Measurements from ENCODE around the gene NEK1.

The NEK1 gene

DNA sequence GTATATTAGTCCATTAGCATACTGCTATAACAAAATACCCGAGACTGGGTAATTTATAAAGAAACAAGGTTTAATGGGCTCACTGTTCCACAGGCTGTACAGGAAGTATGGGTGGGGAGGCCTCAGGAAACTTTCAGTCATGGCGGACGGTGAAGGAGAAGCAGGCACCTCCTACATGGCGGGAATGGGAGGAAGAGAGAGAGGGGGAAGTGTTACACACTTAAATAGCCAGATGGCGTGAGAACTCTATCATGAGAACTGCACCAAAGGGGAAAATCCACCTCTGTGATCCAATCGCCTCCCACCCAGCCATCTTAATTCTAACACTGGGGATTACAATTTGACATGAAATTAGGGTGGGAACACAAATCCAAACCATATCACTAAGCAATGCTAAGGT is 242.7 kb downstream of the NEK1 start:
- peak; percentile 17 for FAIRE-seq
- no peak for TF ChIP-seq POLR2A (IDR thresholded peaks at IDR 0.05; ENCODE audit: low read depth, low read length)
- TF ChIP-seq POLR2AphosphoS5 (IDR thresholded peaks at IDR 0.05; ENCODE audit: low read depth, low read length), result no peak
- TF ChIP-seq TAF1 (IDR thresholded peaks at IDR 0.05; ENCODE audit: borderline replicate concordance, low read depth, low read length), result no peak
- DNase-seq (ENCODE audit: insufficient read length), result no peak

- TF ChIP-seq POLR2AphosphoS5 (IDR thresholded peaks at IDR 0.05; ENCODE audit: low read depth, low read length) (no peak), TAF1 (IDR thresholded peaks at IDR 0.05; ENCODE audit: borderline replicate concordance, low read depth, low read length) (no peak), POLR2A (IDR thresholded peaks at IDR 0.05; ENCODE audit: low read depth, low read length) (no peak)
- no peak for DNase-seq (ENCODE audit: insufficient read length)
- no peak for FAIRE-seq
These were observed 244.6 kb downstream of the NEK1 start for GRCh38 chr4:169367826-169368225.

DNA sequence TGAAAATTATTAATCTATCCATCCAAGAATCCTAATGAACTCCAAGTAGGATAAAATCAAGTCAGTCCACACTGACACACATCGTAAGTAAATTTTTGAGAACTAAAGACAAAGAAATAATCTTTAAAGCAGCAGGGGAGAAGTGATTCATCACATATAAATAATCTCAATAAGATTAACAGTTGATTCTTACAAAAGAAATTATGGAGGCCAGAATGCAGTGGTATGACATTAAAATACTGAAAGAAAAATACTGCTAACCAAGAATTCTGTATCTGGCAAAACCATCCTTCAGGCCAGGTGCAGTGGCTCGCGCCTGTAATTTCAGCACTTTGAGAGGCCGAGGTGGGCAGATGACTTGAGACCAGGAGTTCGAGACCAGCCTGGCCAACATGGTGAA is 245.6 kb downstream of the NEK1 start:
- TF ChIP-seq TAF1 (IDR thresholded peaks at IDR 0.05; ENCODE audit: borderline replicate concordance, low read depth, low read length) (no peak), POLR2A (IDR thresholded peaks at IDR 0.05; ENCODE audit: low read depth, low read length) (no peak), POLR2AphosphoS5 (IDR thresholded peaks at IDR 0.05; ENCODE audit: low read depth, low read length) (no peak)
- FAIRE-seq, result no peak
- DNase-seq (ENCODE audit: insufficient read length), result no peak

GRCh38 chr4:169362607-169363006 is 249.8 kb downstream of the NEK1 start:
- no peak for DNase-seq (ENCODE audit: insufficient read length)

GRCh38 chr4:169361756-169362155 is 250.6 kb downstream of the NEK1 start:
- FAIRE-seq (peak; percentile 27), DNase-seq (ENCODE audit: insufficient read length) (no peak)
- TF ChIP-seq POLR2A (IDR thresholded peaks at IDR 0.05; ENCODE audit: low read depth, low read length) (no peak), TAF1 (IDR thresholded peaks at IDR 0.05; ENCODE audit: borderline replicate concordance, low read depth, low read length) (no peak), POLR2AphosphoS5 (IDR thresholded peaks at IDR 0.05; ENCODE audit: low read depth, low read length) (no peak)

More at GRCh38 chr4:169362607-169363006, 249.8 kb downstream of the NEK1 start:
- TF ChIP-seq POLR2A (IDR thresholded peaks at IDR 0.05; ENCODE audit: low read depth, low read length) (no peak), TAF1 (IDR thresholded peaks at IDR 0.05; ENCODE audit: borderline replicate concordance, low read depth, low read length) (no peak), POLR2AphosphoS5 (IDR thresholded peaks at IDR 0.05; ENCODE audit: low read depth, low read length) (no peak)
- no peak for FAIRE-seq

DNA sequence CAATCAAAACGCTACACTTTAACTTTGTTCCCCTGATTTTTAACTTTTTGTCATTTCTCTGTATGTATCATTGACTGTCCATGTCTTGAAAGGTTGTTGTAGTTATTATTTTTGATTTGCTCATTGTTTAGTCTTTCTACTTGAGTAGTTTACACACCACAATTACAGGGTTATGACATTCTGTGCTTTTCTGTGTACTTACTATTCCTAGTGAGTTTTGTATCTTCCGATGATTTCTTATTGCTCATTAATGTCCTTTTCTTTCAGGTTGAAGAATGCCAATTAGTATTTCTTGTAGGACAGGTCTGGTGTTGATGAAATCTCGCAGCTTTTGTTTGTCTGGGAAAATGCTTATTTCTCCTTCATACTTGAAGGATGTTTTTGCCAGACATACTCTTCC is 252.4 kb downstream of the NEK1 start:
- FAIRE-seq (peak; percentile 82), DNase-seq (ENCODE audit: insufficient read length) (no peak)

DNA sequence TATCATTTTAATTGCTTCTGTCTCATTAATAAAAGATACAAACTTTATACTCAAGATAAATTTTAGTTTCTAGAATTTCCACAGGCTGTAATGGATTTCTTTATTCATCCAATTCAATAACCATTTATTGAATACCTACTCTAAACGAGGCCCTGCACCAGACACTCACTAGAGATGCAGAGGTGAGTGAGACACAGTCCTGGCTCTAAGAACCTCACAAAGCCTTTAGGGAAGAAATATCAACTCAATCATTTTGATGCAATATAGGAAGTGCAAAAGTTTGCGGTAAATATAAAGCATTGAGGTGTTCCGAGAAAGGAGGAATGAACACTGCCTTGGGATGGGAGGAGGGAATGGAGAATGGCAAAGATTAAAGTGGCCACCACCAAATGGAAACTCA is 260.0 kb downstream of the NEK1 start:
- DNase-seq (ENCODE audit: insufficient read length), result no peak
- no peak for FAIRE-seq
- no peak for TF ChIP-seq POLR2A (IDR thresholded peaks at IDR 0.05; ENCODE audit: low read depth, low read length)

More for the DNA sequence above, 252.4 kb downstream of the NEK1 start:
- no peak for TF ChIP-seq TAF1 (IDR thresholded peaks at IDR 0.05; ENCODE audit: borderline replicate concordance, low read depth, low read length)
- TF ChIP-seq POLR2A (IDR thresholded peaks at IDR 0.05; ENCODE audit: low read depth, low read length), result no peak

DNA sequence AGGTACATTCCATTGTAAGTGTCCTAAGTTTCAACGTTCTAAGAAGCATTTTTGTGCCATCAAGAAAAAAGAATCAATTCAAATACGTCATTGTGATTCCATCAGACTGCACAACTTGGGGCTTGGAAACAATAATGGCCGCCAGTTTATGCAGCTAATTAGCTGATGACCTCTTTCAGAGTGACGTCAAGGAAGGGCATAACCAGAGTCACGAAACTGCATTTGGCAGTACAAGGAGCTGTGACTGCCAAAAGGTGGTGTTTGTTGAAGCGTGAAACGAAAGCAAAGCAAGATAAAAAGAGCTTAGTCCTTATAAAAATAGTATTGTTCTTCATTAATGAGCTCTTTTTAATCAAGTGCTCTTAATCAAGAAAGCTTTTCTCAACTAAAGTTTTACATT is 260.5 kb downstream of the NEK1 start:
- FAIRE-seq (peak; percentile 65), DNase-seq (ENCODE audit: insufficient read length) (no peak)
- TF ChIP-seq TAF1 (IDR thresholded peaks at IDR 0.05; ENCODE audit: borderline replicate concordance, low read depth, low read length) (no peak), POLR2A (IDR thresholded peaks at IDR 0.05; ENCODE audit: low read depth, low read length) (no peak), POLR2AphosphoS5 (IDR thresholded peaks at IDR 0.05; ENCODE audit: low read depth, low read length) (no peak)

- TF ChIP-seq POLR2A (IDR thresholded peaks at IDR 0.05; ENCODE audit: low read depth, low read length) (no peak), TAF1 (IDR thresholded peaks at IDR 0.05; ENCODE audit: borderline replicate concordance, low read depth, low read length) (no peak), POLR2AphosphoS5 (IDR thresholded peaks at IDR 0.05; ENCODE audit: low read depth, low read length) (no peak)
- no peak for FAIRE-seq
- DNase-seq (ENCODE audit: insufficient read length), result no peak
These were observed 263.8 kb downstream of the NEK1 start for GRCh38 chr4:169348541-169348940.

GRCh38 chr4:169346840-169347239 is 265.5 kb downstream of the NEK1 start:
- DNase-seq (ENCODE audit: insufficient read length) (no peak), FAIRE-seq (no peak)
- TF ChIP-seq TAF1 (IDR thresholded peaks at IDR 0.05; ENCODE audit: borderline replicate concordance, low read depth, low read length) (no peak), POLR2A (IDR thresholded peaks at IDR 0.05; ENCODE audit: low read depth, low read length) (no peak), POLR2AphosphoS5 (IDR thresholded peaks at IDR 0.05; ENCODE audit: low read depth, low read length) (no peak)

DNA sequence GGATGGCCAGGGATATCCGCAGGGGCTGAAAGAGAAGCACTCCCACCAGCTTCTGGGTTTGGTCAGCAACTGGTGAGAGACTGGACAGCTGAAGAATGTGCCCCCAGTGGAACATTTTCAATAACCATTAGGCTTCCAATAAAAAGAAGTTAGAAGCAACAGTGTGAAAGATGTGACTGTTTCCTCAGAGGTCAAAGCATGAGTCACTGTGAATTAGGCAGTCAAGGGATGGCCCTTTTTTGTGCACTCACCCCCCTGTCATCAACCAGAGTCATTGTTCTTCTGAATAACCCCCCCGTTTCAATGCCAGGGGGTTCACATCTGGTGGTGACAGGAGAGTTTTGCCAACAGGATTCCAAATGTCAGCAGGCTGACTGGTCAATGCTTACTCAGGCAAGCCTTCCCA is 267.1 kb downstream of the NEK1 start:
- no peak for DNase-seq (ENCODE audit: insufficient read length)
- no peak for TF ChIP-seq POLR2A (IDR thresholded peaks at IDR 0.05; ENCODE audit: low read depth, low read length)
- no peak for TF ChIP-seq TAF1 (IDR thresholded peaks at IDR 0.05; ENCODE audit: borderline replicate concordance, low read depth, low read length)
- TF ChIP-seq POLR2AphosphoS5 (IDR thresholded peaks at IDR 0.05; ENCODE audit: low read depth, low read length), result no peak
- peak; percentile 9 for FAIRE-seq
